Measurements from ENCODE around the gene ISL2. TPM values are rescaled to one million over a fixed set of nuclear protein-coding genes. Genes with fewer than 3 reads are reported as not detected.

The ISL2 gene
- total RNA-seq, 1 experiment from 2014 or later, result 0.15 TPM

- Histone ChIP-seq H2AK5ac (ENCODE audit: insufficient read length, low read length) (no peak overlapping the region), H3K23ac (ENCODE audit: insufficient read length, low read depth, low read length) (no peak overlapping the region), H3K27me3 (ENCODE audit: insufficient read depth, low read length) (no peaks in the 10 kb centered on the region), H3K4ac (ENCODE audit: low read depth, low read length) (no peak overlapping the region), H2BK15ac (ENCODE audit: low read depth, low read length) (no peak overlapping the region), H3K79me2 (ENCODE audit: insufficient read depth, low read length) (no peaks in the 10 kb centered on the region), H3K9me3 (ENCODE audit: control insufficient read depth, low read depth, low read length) (no peaks in the 10 kb centered on the region), H3K23me2 (ENCODE audit: insufficient read length, low read depth, low read length, poor library complexity, severe bottlenecking) (no peaks in the 10 kb centered on the region), H3K56ac (ENCODE audit: insufficient read length, low read depth, low read length) (no peak overlapping the region), H4K91ac (ENCODE audit: insufficient read length, low read depth, low read length) (no peak overlapping the region), H2AFZ (ENCODE audit: low read length) (no peak overlapping the region), H3K14ac (ENCODE audit: insufficient read depth, low read length) (no peak overlapping the region), H2BK5ac (ENCODE audit: insufficient read length, low read length) (no peak overlapping the region), H3K27ac (ENCODE audit: insufficient read length, low read depth, low read length) (no peak overlapping the region), H3K4me1 (ENCODE audit: insufficient read depth, low read length) (no peaks in the 10 kb centered on the region), H4K8ac (replicated peaks; ENCODE audit: insufficient read length, low read depth, low read length) (no peak overlapping the region), H3T11ph (ENCODE audit: low read length) (no peak overlapping the region), H3K79me1 (ENCODE audit: insufficient read depth, low read depth, low read length, poor library complexity, severe bottlenecking) (no peaks in the 10 kb centered on the region), H2BK120ac (ENCODE audit: low read depth, low read length, poor library complexity, severe bottlenecking) (no peak overlapping the region), H2BK12ac (ENCODE audit: insufficient read length, low read depth, low read length) (no peak overlapping the region), H4K20me1 (ENCODE audit: control insufficient read depth, insufficient read depth, insufficient read length) (no peaks in the 10 kb centered on the region), H3K4me2 (ENCODE audit: insufficient read depth, insufficient read length, low read length) (no peak overlapping the region), H3K9ac (ENCODE audit: extremely low read depth, insufficient read length, low read length) (no peak overlapping the region), H3K18ac (ENCODE audit: insufficient read length, low read depth, low read length) (no peak overlapping the region), H4K5ac (ENCODE audit: insufficient read length, low read depth, low read length) (no peak overlapping the region), H2BK20ac (ENCODE audit: low read depth, low read length, poor library complexity, severe bottlenecking) (no peak overlapping the region)
- H3K27ac Mint-ChIP-seq, result no peak overlapping the region
- WGBS (ENCODE audit: extremely low coverage, insufficient read length, low lambda C conversion rate), result no CpG with 5 or more reads among the region's 1 CpG
- no peaks in the 10 kb centered on the region for H3K9me3 Mint-ChIP-seq
- no peak for TF ChIP-seq CTCF (conservative IDR thresholded peaks at IDR 0.05)
- peaks cover 5 to 6% of the 10 kb centered on the region in 2 experiments; a peak in 3 of 4 replicates for H3K4me1 Mint-ChIP-seq
- no peak overlapping the region for H3K4me3 Mint-ChIP-seq
- no peaks in the 10 kb centered on the region for H3K27me3 Mint-ChIP-seq (ENCODE audit: low read depth)
- H3K36me3 Mint-ChIP-seq (ENCODE audit: insufficient read depth in 1 of 3, low read depth in 3 of 3), result no peaks in the 10 kb centered on the region
- no peak for DNase-seq
These were observed 43.7 kb downstream of the ISL2 start for GRCh38 chr15:76380249-76380648.

Measured in H9 (cell line).